A375 (cell line): ENCODE measurements around the gene CLRN1. TPM values are rescaled to one million over a fixed set of nuclear protein-coding genes. Genes with fewer than 3 reads are reported as not detected.

ENCODE experiments used
- total RNA-seq: library from RNA; depleted of rRNA; stranded (reverse); fragments of >200 nt; shearing (Covaris generic); gene quantifications from 2 replicates; pipeline ENCODE4 v1.2.3, GENCODE V29; 2014; rRNA removed

CLRN1 gene, protein sequence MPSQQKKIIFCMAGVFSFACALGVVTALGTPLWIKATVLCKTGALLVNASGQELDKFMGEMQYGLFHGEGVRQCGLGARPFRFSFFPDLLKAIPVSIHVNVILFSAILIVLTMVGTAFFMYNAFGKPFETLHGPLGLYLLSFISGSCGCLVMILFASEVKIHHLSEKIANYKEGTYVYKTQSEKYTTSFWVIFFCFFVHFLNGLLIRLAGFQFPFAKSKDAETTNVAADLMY
- total RNA-seq = not detected in 2 replicates

DNA sequence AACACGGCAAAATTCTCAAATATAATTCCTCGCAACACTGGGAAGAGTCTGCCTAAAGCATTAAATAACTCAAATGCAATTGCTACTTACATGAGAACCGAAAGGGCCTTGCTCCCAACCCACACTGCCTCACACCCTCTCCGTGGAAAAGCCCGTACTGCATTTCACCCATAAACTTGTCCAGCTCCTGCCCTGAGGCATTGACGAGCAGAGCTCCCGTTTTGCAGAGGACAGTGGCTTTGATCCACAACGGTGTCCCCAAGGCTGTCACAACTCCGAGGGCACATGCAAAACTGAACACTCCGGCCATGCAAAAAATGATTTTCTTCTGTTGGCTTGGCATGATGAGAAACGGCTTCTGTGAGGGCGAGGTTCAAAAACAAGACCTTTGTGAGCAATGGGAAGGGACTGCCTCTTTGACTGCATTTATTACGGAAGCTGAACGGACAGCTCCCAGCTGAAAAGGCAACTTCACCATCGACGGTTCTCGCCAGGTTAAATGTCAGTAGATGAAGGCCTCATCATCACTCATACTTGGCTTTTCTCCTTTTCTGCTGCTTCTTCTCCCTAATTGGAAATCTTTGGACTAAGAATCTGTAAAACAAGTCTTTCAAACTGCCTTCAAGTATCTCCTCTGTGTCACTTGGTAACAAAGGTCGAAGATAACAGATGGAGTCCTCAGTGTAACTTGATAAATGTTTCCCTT lies at the start of gene CLRN1:
Gene CLRN1, minus strand, starts transcription at position 362 of the 706 bp plus-strand sequence. Its CDS starts 19 bp downstream, at position 343.

DNA sequence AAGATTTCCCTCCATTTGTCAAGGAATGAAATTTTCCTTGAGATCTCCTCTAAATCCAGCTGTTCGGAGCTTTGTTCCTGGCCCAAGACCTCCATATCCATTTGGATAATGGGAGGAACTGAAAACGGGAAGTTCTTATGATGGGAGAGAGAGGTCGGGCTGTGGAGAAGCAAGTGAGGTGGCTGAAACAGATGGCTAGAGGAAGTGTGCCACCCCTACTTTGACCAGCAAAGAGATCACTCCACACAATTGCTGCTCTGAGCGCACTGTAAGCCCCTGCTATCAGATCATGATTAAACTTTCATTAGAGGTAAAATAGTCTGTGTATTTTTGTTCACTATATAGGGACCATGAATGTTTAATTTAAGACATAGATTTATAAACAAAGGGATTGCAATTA lies 67.2 kb downstream of the CLRN1 start, which contains the start of gene MINDY4B:
Gene MINDY4B, minus strand, starts transcription at position 101 of the 400 bp plus-strand sequence. Its CDS starts 0 bp downstream, at position 101.

Other genes starting within 250 kb of the CLRN1 start
- gene SIAH2, start 209.6 kb downstream of the CLRN1 start, total RNA-seq = 21.4 and 47.8 TPM in 2 replicates
- gene MINDY4B, start 67.3 kb downstream of the CLRN1 start, total RNA-seq = not detected in 2 replicates
- 0.64 and 1.5 TPM in 2 replicates for gene MED12L, start 112.9 kb upstream of the CLRN1 start, total RNA-seq
- gene GPR171, start 230.5 kb upstream of the CLRN1 start, total RNA-seq = not detected in 2 replicates